Eye (tissue), 1 donor: Measurements from ENCODE around the gene KBTBD13.
A peak's percentile ranks its signal among the peaks of the same experiment; 100 is the strongest.

ENCODE experiments used
- DNase-seq: peaks from one replicate; pipeline ENCODE4 v3.0.0-alpha.2; 2015

KBTBD13 gene

GRCh38 chr15:65052956-65053355 lies 23.6 kb upstream of the KBTBD13 start:
- DNase-seq = no peak

- peak; percentile 92 for DNase-seq
These were observed 22.0 kb upstream of the KBTBD13 start for GRCh38 chr15:65054333-65055200.

DNA sequence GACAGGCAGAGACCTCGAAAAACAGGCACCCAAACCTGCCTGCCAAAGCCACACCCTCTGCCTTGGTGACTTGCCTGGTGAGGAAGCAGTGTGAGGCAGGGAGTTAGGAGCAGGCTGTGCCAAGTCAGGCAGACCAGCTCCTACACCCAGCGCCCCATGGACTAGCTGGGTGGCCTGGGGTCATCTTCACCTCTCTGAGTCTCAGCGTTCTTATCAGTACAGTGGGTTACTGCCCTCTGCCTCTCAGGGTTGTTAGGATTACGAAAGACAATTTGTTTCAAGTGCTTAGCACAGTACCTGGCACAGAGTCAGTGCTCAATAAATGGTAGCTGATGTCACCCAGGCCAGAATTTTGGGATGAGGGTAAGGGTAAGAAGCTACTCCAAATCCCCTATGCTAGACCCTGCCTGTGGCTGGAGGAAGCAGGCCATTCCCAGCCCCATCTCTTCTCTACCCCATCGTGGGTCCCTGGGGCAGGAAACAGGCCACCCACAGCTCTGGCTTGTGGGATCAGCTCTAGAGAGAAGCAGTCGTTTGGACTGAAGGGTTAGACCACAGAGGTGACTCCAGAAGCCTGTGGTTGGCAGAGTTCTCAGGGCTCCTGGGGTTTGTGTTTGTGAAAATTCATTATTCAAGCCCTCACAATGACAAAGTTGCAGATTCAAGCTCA lies 21.2 kb upstream of the KBTBD13 start:
- DNase-seq = no peak

GRCh38 chr15:65056106-65056505 lies 20.4 kb upstream of the KBTBD13 start:
- DNase-seq = no peak

GRCh38 chr15:65056868-65057548 lies 19.5 kb upstream of the KBTBD13 start:
- DNase-seq = no peak

- DNase-seq = no peak
These were observed 19.0 kb upstream of the KBTBD13 start for GRCh38 chr15:65057549-65057940.

DNA sequence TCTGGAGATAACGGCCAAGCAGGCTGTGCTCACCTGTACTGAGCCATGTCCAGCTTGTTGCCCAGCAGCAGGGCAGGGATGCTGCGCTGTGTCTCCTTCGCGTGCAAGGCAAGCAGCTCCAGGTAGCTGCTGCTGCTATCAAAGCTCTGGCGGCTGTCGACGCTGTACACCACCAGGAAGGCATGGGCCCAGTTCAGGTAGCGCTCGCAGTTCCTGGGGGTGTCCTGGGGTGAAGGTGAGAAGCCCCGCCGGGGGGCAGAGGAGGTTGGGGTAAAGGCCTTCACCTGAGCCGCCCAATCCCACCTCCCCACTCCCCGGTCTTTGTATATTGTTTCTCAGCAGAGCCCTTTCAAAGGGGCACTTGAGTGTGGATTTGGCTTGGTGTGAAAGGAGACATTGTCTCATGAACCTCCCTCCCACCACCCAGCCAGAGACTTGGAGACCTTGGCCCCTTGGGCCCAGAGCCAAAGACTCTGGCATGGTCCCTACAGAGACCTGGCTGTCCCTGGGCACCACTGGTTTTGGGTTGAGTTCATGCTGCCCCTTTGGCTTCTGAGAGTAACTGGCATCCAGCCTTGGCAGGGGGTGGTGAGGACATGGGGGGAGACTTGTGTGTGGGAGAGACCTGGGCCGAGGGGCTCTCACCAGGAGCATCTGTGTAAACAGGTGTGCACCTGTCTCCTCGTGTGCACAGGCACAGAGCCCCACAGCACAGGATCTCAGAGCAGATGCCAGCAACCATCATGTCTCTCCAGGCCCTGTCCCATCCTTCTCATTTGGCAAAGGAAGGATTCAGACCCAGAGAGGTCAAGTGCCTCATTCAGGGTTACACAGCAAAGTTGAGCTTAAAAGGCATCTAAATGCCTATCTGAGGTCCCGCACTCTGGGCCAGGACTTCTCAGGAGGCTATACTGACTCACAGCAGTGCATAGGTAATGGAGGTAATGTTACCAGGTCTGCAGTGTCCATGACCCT lies 17.9 kb upstream of the KBTBD13 start:
- no peak for DNase-seq

DNA sequence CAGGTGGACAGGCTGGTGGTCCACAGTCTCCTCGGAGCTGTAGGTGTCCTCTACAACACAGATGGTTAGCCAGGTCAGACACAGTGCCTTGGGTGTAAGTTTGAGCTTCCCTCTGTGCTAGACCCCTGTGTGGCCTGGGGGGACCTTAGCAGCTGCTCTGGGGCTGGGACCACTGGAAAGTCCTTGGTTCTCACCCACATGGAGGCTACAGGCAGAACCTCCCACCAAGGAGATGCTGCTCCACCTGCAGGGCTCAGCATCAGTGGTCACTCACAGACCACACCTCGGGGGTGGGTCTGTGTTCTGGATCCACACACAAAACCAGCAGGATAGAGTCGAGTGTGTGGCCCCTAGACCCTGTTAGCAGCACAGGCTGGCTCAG lies 17.2 kb upstream of the KBTBD13 start:
- no peak for DNase-seq

GRCh38 chr15:65059931-65060596 lies 16.5 kb upstream of the KBTBD13 start:
- no peak for DNase-seq

GRCh38 chr15:65060641-65061397 lies 15.7 kb upstream of the KBTBD13 start:
- no peak for DNase-seq

GRCh38 chr15:65062061-65062460 lies 14.5 kb upstream of the KBTBD13 start:
- no peak for DNase-seq

GRCh38 chr15:65062726-65063125 lies 13.8 kb upstream of the KBTBD13 start:
- DNase-seq = no peak

- no peak for DNase-seq
These were observed 10.4 kb upstream of the KBTBD13 start for GRCh38 chr15:65066001-65066634.

GRCh38 chr15:65066635-65067316 lies 9.8 kb upstream of the KBTBD13 start:
- peak; percentile 54 for DNase-seq

DNA sequence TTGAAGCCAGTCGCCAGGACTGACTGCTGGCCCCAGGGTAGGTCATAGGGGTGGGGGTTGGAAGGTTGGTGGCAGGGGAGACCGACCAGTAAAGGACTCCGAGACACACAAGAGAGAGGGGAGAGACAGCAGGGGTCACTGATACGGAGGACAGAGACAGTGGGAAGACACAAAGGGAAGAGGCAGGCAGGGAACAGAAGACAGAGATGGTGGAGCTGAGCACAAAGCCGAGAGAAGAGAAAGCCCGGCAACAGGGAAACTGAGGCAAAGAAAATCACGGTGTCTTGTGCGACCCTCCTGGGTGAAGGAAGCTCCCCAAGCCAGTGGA lies 9.3 kb upstream of the KBTBD13 start:
- DNase-seq = peak; percentile 29

DNA sequence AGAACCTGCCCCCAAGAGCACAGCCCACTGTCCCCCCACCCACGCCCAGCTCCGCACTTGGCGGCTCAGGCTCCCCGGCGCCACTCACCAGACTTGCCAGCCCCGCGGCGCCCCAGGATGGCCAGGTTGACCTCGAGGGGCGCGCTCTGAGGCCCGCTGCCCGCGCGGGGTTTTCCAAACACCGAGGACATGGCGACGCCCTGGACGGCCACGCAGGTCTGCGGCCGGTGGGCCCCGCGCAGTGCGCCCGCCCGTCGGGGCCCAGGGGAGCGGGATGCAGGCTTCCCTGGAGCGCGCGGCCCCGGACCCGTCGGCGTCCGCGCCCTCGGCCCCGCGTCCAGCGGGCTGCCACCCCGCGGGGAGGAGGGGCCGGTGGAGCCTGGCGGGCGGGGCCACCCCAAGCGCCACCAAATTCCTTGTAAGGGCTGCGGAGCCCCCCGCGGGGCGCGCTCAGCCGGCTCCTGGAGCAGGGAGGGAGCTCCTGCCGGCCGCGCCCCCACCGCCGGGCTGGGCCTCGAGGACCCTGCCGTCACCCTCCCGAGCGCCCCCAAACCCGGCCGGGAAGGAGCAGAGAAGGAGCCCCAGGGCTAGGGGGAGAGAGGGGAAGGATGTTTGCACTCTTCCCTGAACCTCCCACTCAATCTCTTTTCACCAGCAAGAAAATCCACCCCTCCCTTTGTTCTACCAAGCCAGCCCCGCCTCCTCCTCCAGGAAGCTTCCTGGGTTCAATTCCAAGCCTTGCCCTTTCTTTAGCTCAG lies 8.7 kb upstream of the KBTBD13 start, which contains the start of gene RASL12:
Gene RASL12, minus strand, starts transcription at position 347 of the 758 bp plus-strand sequence. Its CDS starts 156 bp downstream, at position 191.
- peak; percentile 37 for DNase-seq

DNA sequence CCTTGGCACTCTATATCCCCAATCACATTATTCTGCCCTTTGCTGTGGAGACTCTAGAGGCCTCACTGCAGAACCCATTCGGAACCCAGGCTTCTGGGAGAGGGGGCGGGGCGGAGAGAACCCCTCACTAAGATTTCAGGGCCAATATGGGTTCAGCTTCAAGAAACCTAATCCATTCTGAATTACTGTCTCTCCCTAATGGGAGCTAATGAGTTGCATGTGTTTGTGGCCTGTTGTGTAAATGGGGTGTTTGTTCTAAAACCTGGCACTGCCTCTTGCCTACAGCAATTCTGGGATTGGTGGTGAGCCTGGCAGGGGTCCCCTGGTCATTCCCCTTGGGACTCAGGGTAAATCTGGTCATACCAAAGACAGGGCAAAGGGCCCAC lies 8.2 kb upstream of the KBTBD13 start:
- DNase-seq = no peak

DNA sequence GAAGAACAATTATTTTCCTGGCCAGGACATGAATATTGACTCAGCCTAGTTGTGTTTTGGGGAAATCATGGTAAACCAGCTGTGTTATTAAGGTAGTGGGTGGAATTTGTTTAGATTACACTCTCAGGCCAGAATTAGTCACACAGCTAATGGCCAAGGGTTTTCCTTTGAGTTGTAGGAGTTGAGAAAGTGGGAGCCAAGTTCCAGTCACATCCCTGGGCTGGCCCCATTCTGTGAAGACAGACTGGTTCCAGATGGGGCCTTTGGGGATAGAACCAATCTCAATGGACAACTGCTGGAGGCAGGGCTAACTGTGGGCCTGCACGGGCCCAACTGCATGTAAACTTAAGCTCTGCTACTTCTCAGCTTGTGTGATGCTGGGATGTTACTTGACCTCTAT lies 7.4 kb upstream of the KBTBD13 start:
- no peak for DNase-seq
